Forelimb muscle (tissue), 1 donor: Measurements from ENCODE around the gene CHD2. TPM values are rescaled to one million over a fixed set of nuclear protein-coding genes. Genes with fewer than 3 reads are reported as not detected.
"Not testable (repeated sequence)": the region's sequence is repeated elsewhere in the genome, so short reads cannot be mapped to it uniquely, and the experiment has no call there.

Experiments
- DNase-seq: peaks from one replicate; pipeline ENCODE4 v3.0.0-alpha.2; 2013; ENCODE audit warnings: low read depth
- polyA plus RNA-seq: library from polyadenylated mRNA; unstranded; fragments of 120-200 nt; gene quantifications from one replicate; pipeline ENCODE4 v1.2.1, GENCODE V29; 2013; ENCODE audit not compliant: insufficient read length

The CHD2 gene
- polyA plus RNA-seq, 1 donor, result 57.2 TPM

- no peak for DNase-seq
Observed at GRCh38 chr15:93020976-93021772, 121.0 kb downstream of the CHD2 start.

GRCh38 chr15:93024293-93024692 lies 124.2 kb downstream of the CHD2 start:
- DNase-seq, result no peak

GRCh38 chr15:93024716-93025624 lies 124.8 kb downstream of the CHD2 start:
- DNase-seq, result no peak

- no peak for DNase-seq
Observed at GRCh38 chr15:93025625-93025982, 125.5 kb downstream of the CHD2 start.

- no peak for DNase-seq
Observed at GRCh38 chr15:93026380-93026817, 126.3 kb downstream of the CHD2 start.

GRCh38 chr15:93027413-93027812 lies 127.3 kb downstream of the CHD2 start:
- DNase-seq, result no peak

GRCh38 chr15:93028111-93028631 lies 128.0 kb downstream of the CHD2 start:
- DNase-seq, result no peak

GRCh38 chr15:93028632-93029213 lies 128.6 kb downstream of the CHD2 start:
- DNase-seq, result peak; percentile 53

GRCh38 chr15:93029214-93029835 lies 129.2 kb downstream of the CHD2 start:
- no peak for DNase-seq

GRCh38 chr15:93029836-93030429 lies 129.8 kb downstream of the CHD2 start:
- no peak for DNase-seq

- peak; percentile 41 for DNase-seq
Observed at GRCh38 chr15:93030430-93031102, 130.4 kb downstream of the CHD2 start.

GRCh38 chr15:93031103-93031464 lies 131.0 kb downstream of the CHD2 start:
- no peak for DNase-seq

- DNase-seq, result not testable (repeated sequence)
Observed at GRCh38 chr15:93031557-93032384, 131.6 kb downstream of the CHD2 start.

GRCh38 chr15:93032515-93033206 lies 132.5 kb downstream of the CHD2 start:
- not testable (repeated sequence) for DNase-seq

GRCh38 chr15:93033434-93034045 lies 133.4 kb downstream of the CHD2 start:
- DNase-seq, result no peak

GRCh38 chr15:93034512-93034911 lies 134.4 kb downstream of the CHD2 start:
- no peak for DNase-seq

GRCh38 chr15:93035092-93035915 lies 135.2 kb downstream of the CHD2 start:
- DNase-seq, result no peak
